Colon (tissue), 2 donors: ENCODE results near the gene GET4.
"Not testable (repeated sequence)": the region's sequence is repeated elsewhere in the genome, so short reads cannot be mapped to it uniquely, and the experiment has no call there.

Source experiments
- FAIRE-seq: peaks from 2 replicates; lab custom pipeline; 2012; peaks lifted over from hg19 to GRCh38; lab: Jason Lieb, UNC
- donor health status: control.
- donor health status: control.

GET4 gene

GRCh38 chr7:900331-901040, 24.1 kb downstream of the GET4 start:
- FAIRE-seq, result no peak

GRCh38 chr7:901041-901387, 24.7 kb downstream of the GET4 start:
- FAIRE-seq, result no peak

GRCh38 chr7:901388-902154, 25.2 kb downstream of the GET4 start:
- no peak for FAIRE-seq

DNA sequence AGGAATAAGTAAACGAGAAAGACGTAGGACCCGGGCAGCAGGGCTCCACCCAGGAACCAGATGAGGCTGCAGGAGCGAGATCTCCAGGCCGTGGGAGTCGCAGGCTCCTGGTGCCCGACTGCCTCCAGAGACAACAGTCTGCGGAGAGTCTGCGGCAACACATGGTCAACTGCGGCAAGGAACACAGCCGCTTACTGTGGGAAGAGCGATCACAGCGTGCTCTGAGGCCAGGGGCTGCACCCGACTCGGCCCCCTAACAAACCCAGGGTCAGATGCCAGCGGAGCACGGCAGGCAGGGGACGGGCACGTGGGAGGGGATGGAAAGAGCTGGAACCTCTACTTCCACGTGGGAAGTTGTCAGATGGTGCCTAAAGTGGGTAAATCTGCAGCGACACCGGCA, 26.6 kb downstream of the GET4 start:
- no peak for FAIRE-seq

DNA sequence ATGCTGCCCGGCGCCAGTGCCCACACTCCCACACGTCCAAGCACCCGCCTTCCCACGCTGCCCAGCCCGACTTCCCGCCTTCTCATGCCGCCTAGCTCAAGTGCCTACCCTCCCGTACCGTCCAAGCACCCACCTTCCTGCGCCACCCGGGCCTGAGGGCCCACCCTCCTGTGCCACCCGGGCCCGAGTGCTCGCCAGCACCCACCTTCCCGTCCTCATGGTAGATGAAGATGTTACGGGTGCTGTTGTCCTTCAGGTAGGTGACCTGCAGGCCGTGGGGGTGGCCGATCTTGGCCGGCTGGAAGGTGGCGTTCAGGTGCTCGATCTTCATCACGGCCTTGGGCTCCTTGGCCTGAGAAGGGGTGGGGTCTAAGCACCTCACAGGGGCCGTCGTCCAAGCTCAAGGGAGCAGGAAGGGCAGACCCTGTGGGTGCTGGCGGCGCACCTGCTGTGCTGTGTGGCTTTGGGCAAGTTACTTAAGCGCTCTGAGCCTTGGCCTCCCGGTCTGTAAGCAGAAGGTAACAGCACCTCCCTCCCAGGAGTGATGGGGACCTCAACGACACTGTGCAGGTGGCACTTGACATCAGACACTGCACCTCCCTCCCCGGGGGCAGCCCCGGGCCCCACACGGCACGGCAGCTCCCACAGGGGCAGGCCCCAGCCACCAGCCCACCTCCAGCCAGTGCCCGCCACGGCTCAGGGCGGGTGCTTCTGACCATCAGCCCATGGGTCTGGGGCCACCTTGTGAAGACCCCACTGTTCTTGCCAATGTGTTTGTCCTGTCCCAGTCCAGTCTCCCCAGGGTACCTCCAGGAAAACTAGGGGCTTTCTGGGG, 27.8 kb downstream of the GET4 start:
- FAIRE-seq, result no peak

GRCh38 chr7:904847-905246, 28.5 kb downstream of the GET4 start:
- no peak for FAIRE-seq

GRCh38 chr7:906776-907157, 30.4 kb downstream of the GET4 start:
- no peak for FAIRE-seq

GRCh38 chr7:907158-907980, 31.0 kb downstream of the GET4 start:
- FAIRE-seq, result no peak

GRCh38 chr7:908159-908581, 31.8 kb downstream of the GET4 start:
- no peak for FAIRE-seq

- not testable (repeated sequence) for FAIRE-seq
Observed at GRCh38 chr7:908591-909357, 32.4 kb downstream of the GET4 start.

GRCh38 chr7:909358-910329, 33.3 kb downstream of the GET4 start:
- no peak for FAIRE-seq

DNA sequence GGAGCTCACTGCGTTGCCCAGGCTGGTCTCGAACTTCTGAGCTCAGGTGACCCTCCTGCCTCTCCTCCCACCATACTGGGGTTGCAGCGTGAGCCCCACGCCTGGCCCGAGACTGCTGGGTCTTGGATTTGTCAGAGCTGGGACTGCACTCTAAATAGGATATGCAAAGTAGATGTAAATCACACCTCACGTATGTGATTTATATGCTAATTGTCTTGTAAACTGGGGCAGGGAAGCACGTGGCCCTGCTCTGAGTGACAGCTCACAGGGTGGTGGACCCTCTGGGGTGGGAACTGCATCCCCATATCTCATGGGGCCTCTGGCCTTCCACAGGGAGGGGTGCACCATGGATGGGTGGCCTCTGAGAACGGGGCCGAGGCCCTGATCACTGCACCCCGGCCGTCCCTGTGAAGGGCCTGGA, 34.1 kb downstream of the GET4 start:
- no peak for FAIRE-seq

GRCh38 chr7:910931-911431, 34.6 kb downstream of the GET4 start:
- FAIRE-seq, result no peak

GRCh38 chr7:911791-912480, 35.6 kb downstream of the GET4 start:
- FAIRE-seq, result no peak

GRCh38 chr7:913736-914520, 37.6 kb downstream of the GET4 start:
- peak; percentile 61 for FAIRE-seq

GRCh38 chr7:914521-915194, 38.3 kb downstream of the GET4 start:
- FAIRE-seq, result no peak

DNA sequence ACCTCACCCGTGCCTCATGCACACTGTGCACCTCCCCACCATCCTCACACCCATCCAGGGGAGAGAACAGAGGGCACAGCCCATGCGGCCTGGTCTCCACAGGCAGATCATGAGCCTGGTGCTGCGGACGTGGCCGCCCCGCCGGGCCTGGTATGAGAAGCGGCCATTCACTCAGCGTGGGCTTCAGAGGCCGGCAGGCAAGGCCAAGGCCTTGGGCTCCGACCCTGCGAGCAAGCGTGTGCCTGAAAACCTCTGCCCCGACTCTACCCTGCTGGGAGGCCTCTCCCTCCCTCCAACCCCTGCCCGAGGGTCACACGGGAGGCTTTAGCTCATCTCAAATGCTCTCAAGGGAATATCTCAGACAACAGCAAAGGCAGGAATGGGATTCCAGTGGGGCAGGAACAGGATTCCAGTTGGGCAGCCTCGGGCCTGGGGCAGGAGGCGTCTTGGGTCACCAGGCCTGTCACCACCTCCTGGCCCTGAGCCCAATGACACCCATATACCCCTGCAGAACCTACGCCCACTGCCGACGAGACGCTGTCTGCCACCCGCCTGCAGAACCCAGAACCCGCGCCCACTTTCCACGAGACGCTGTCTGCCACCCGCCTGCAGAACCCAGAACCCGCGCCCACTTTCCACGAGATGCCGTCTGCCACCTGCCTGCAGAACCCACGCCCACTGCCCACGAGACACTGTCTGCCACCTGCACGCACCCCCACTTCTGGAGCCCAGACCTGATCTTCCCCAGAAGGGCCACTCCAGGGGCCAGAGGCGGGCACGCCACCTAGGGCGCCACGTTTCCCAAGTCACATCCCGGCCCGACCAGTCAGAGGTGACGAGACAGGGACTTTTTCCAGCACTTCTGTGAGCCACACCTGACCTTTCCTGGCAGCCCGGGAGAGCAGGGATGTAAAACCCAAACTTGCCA, 39.2 kb downstream of the GET4 start:
- no peak for FAIRE-seq
